Measurements from ENCODE around the gene ABHD8.

ABHD8 gene

GRCh38 chr19:17323964-17324332 lies 20.7 kb upstream of the ABHD8 start:
- H3K56ac ChIP-seq (ENCODE audit: low read length) = no peak overlapping the region
- H3K79me1 ChIP-seq (ENCODE audit: low read length) = no peaks in the 10 kb centered on the region
- no peak overlapping the region for H2BK5ac ChIP-seq (ENCODE audit: low read length)
- no peak overlapping the region for H4K8ac ChIP-seq (ENCODE audit: low read depth, low read length)
- H3K36me3 ChIP-seq (ENCODE audit: control insufficient read depth, insufficient read depth, low read length) = peaks cover 1% of the 10 kb centered on the region
- H3K27ac ChIP-seq (ENCODE audit: low read depth, low read length) = no peak overlapping the region
- WGBS (ENCODE audit: extremely low coverage, insufficient coverage, low lambda C conversion rate) = no CpG with 5 or more reads among the region's 7 CpGs
- H4K5ac ChIP-seq (ENCODE audit: low read length) = no peak overlapping the region
- no peak overlapping the region for H3K4me3 ChIP-seq (ENCODE audit: low read length)
- no peak overlapping the region for H3K23ac ChIP-seq (ENCODE audit: low read length)
- no peak overlapping the region for H2AK5ac ChIP-seq (ENCODE audit: low read length)
- H3K18ac ChIP-seq (ENCODE audit: low read length) = no peak overlapping the region
- H3K4ac ChIP-seq (ENCODE audit: low read depth, low read length) = no peak overlapping the region
- no peaks in the 10 kb centered on the region for H3K27me3 ChIP-seq (ENCODE audit: insufficient read depth, low read length, poor library complexity)
- no peak overlapping the region for H2BK15ac ChIP-seq (replicated peaks; ENCODE audit: low read depth)
- H3K4me2 ChIP-seq (ENCODE audit: low read length) = no peak overlapping the region
- H3K4me1 ChIP-seq (ENCODE audit: control insufficient read depth, low read depth, low read length) = no peaks in the 10 kb centered on the region
- no peaks in the 10 kb centered on the region for H3K79me2 ChIP-seq (ENCODE audit: control insufficient read depth, insufficient read depth, low read length)
- no peak overlapping the region for H2BK120ac ChIP-seq (ENCODE audit: low read depth, low read length)
- no peak for DNase-seq
- no peak overlapping the region for H3K9ac ChIP-seq (ENCODE audit: low read length)

GRCh38 chr19:17323300-17323963 lies 20.2 kb upstream of the ABHD8 start:
- no peak overlapping the region for H2AK5ac ChIP-seq (ENCODE audit: low read length)
- no CpG with 5 or more reads among the region's 56 CpGs for WGBS (ENCODE audit: extremely low coverage, insufficient coverage, low lambda C conversion rate)

GRCh38 chr19:17322854-17323253 lies 19.6 kb upstream of the ABHD8 start:
- no peak overlapping the region for H3K4me2 ChIP-seq (ENCODE audit: low read length)
- no peak overlapping the region for H4K8ac ChIP-seq (ENCODE audit: low read depth, low read length)
- H3K56ac ChIP-seq (ENCODE audit: low read length) = no peak overlapping the region
- no peak overlapping the region for H2AK5ac ChIP-seq (ENCODE audit: low read length)
- no peak overlapping the region for H2BK120ac ChIP-seq (ENCODE audit: low read depth, low read length)
- H4K5ac ChIP-seq (ENCODE audit: low read length) = no peak overlapping the region
- H3K36me3 ChIP-seq (ENCODE audit: control insufficient read depth, insufficient read depth, low read length) = peaks cover 1% of the 10 kb centered on the region
- H3K9ac ChIP-seq (ENCODE audit: low read length) = no peak overlapping the region
- H3K4ac ChIP-seq (ENCODE audit: low read depth, low read length) = no peak overlapping the region
- no peaks in the 10 kb centered on the region for H3K79me1 ChIP-seq (ENCODE audit: low read length)
- H3K23ac ChIP-seq (ENCODE audit: low read length) = no peak overlapping the region
- H3K27me3 ChIP-seq (ENCODE audit: insufficient read depth, low read length, poor library complexity) = no peaks in the 10 kb centered on the region
- H2BK15ac ChIP-seq (replicated peaks; ENCODE audit: low read depth) = no peak overlapping the region
- H3K18ac ChIP-seq (ENCODE audit: low read length) = no peak overlapping the region
- DNase-seq = no peak
- no peak overlapping the region for H3K27ac ChIP-seq (ENCODE audit: low read depth, low read length)
- H2BK5ac ChIP-seq (ENCODE audit: low read length) = no peak overlapping the region
- no peaks in the 10 kb centered on the region for H3K4me1 ChIP-seq (ENCODE audit: control insufficient read depth, low read depth, low read length)
- no peak overlapping the region for H3K4me3 ChIP-seq (ENCODE audit: low read length)
- WGBS (ENCODE audit: extremely low coverage, insufficient coverage, low lambda C conversion rate) = no CpG with 5 or more reads among the region's 10 CpGs
- H3K79me2 ChIP-seq (ENCODE audit: control insufficient read depth, insufficient read depth, low read length) = no peaks in the 10 kb centered on the region

More at GRCh38 chr19:17323300-17323963, 20.2 kb upstream of the ABHD8 start:
- H4K5ac ChIP-seq (ENCODE audit: low read length) = no peak overlapping the region
- H4K8ac ChIP-seq (ENCODE audit: low read depth, low read length) = no peak overlapping the region
- no peaks in the 10 kb centered on the region for H3K4me1 ChIP-seq (ENCODE audit: control insufficient read depth, low read depth, low read length)
- H3K79me1 ChIP-seq (ENCODE audit: low read length) = no peaks in the 10 kb centered on the region
- H3K4me2 ChIP-seq (ENCODE audit: low read length) = no peak overlapping the region
- no peak overlapping the region for H3K9ac ChIP-seq (ENCODE audit: low read length)
- peaks cover 1% of the 10 kb centered on the region for H3K36me3 ChIP-seq (ENCODE audit: control insufficient read depth, insufficient read depth, low read length)
- no peak overlapping the region for H2BK120ac ChIP-seq (ENCODE audit: low read depth, low read length)
- H3K18ac ChIP-seq (ENCODE audit: low read length) = no peak overlapping the region
- H3K4ac ChIP-seq (ENCODE audit: low read depth, low read length) = no peak overlapping the region
- no peak overlapping the region for H2BK5ac ChIP-seq (ENCODE audit: low read length)
- no peak overlapping the region for H3K56ac ChIP-seq (ENCODE audit: low read length)
- no peak overlapping the region for H3K27ac ChIP-seq (ENCODE audit: low read depth, low read length)
- H3K79me2 ChIP-seq (ENCODE audit: control insufficient read depth, insufficient read depth, low read length) = no peaks in the 10 kb centered on the region
- H3K27me3 ChIP-seq (ENCODE audit: insufficient read depth, low read length, poor library complexity) = no peaks in the 10 kb centered on the region
- H2BK15ac ChIP-seq (replicated peaks; ENCODE audit: low read depth) = no peak overlapping the region
- no peak for DNase-seq
- no peak overlapping the region for H3K23ac ChIP-seq (ENCODE audit: low read length)
- H3K4me3 ChIP-seq (ENCODE audit: low read length) = no peak overlapping the region

DNA sequence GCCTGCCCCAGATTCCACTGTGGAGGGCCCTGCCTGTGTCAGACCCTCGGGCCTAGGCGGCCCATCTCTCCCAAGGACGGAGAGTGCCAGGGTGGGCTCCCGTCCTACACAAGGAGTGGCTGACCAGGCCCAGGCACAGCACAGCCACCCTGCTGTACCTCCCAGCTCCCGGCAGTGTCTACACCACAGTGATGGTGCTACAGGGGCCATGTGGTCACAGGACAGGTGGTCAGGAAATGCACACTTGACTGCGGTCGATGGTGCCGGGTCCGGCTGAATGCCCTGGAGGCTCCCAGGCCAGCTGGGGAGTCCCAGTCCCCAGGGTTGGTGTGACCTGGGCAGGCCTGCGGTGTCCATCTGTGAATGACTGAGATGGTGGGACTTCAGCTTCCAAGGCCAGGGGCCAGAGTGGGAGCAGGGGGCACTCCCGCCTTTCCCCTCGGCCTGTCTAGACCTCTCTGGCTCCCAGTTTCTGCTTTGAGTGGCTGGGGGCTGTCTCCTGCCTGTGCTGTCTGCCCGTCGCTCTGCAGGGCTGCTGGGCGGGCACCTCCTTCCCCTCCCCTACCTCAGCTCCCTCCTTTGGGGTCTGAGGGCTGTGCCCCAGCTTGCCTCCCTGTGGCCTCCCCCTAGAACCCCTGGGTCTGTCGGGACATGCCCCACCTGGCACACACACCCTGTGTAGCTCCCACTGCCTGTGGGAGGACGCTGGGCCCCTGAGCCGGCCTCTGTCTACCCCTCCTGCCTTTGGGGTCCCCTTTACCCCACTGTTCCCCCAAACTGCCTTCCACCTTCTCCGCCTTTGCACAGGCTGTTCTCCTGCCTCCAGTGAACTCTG lies 18.6 kb upstream of the ABHD8 start:
- no peak overlapping the region for H3K9ac ChIP-seq (ENCODE audit: low read length)
- no peak overlapping the region for H3K56ac ChIP-seq (ENCODE audit: low read length)

GRCh38 chr19:17320435-17320834 lies 17.2 kb upstream of the ABHD8 start:
- Histone ChIP-seq H3K56ac (ENCODE audit: low read length) (no peak overlapping the region), H3K4ac (ENCODE audit: low read depth, low read length) (no peak overlapping the region), H3K27ac (ENCODE audit: low read depth, low read length) (no peak overlapping the region), H4K5ac (ENCODE audit: low read length) (no peak overlapping the region), H2BK5ac (ENCODE audit: low read length) (no peak overlapping the region), H4K8ac (ENCODE audit: low read depth, low read length) (no peak overlapping the region), H2AK5ac (ENCODE audit: low read length) (no peak overlapping the region), H3K79me1 (ENCODE audit: low read length) (no peaks in the 10 kb centered on the region), H3K4me2 (ENCODE audit: low read length) (no peak overlapping the region), H3K4me1 (ENCODE audit: control insufficient read depth, low read depth, low read length) (no peaks in the 10 kb centered on the region), H3K23ac (ENCODE audit: low read length) (no peak overlapping the region), H3K4me3 (ENCODE audit: low read length) (no peak overlapping the region), H3K27me3 (ENCODE audit: insufficient read depth, low read length, poor library complexity) (no peaks in the 10 kb centered on the region), H2BK15ac (replicated peaks; ENCODE audit: low read depth) (no peak overlapping the region), H3K79me2 (ENCODE audit: control insufficient read depth, insufficient read depth, low read length) (no peaks in the 10 kb centered on the region), H3K18ac (ENCODE audit: low read length) (no peak overlapping the region), H2BK120ac (ENCODE audit: low read depth, low read length) (no peak overlapping the region), H3K9ac (ENCODE audit: low read length) (no peak overlapping the region), H3K36me3 (ENCODE audit: control insufficient read depth, insufficient read depth, low read length) (peaks cover 4% of the 10 kb centered on the region)
- DNase-seq = no peak
- WGBS (ENCODE audit: extremely low coverage, insufficient coverage, low lambda C conversion rate) = no CpG with 5 or more reads among the region's 11 CpGs

More for the DNA sequence above, 18.6 kb upstream of the ABHD8 start:
- Histone ChIP-seq H3K36me3 (ENCODE audit: control insufficient read depth, insufficient read depth, low read length) (peaks cover 1% of the 10 kb centered on the region), H3K23ac (ENCODE audit: low read length) (no peak overlapping the region), H3K4me2 (ENCODE audit: low read length) (no peak overlapping the region), H4K5ac (ENCODE audit: low read length) (no peak overlapping the region), H3K4me1 (ENCODE audit: control insufficient read depth, low read depth, low read length) (no peaks in the 10 kb centered on the region), H2BK5ac (ENCODE audit: low read length) (no peak overlapping the region), H3K27me3 (ENCODE audit: insufficient read depth, low read length, poor library complexity) (no peaks in the 10 kb centered on the region), H3K18ac (ENCODE audit: low read length) (no peak overlapping the region), H2BK15ac (replicated peaks; ENCODE audit: low read depth) (no peak overlapping the region), H3K79me2 (ENCODE audit: control insufficient read depth, insufficient read depth, low read length) (no peaks in the 10 kb centered on the region), H3K27ac (ENCODE audit: low read depth, low read length) (no peak overlapping the region), H2AK5ac (ENCODE audit: low read length) (no peak overlapping the region), H4K8ac (ENCODE audit: low read depth, low read length) (no peak overlapping the region), H3K79me1 (ENCODE audit: low read length) (no peaks in the 10 kb centered on the region), H3K4ac (ENCODE audit: low read depth, low read length) (no peak overlapping the region), H3K4me3 (ENCODE audit: low read length) (no peak overlapping the region), H2BK120ac (ENCODE audit: low read depth, low read length) (no peak overlapping the region)
- WGBS (ENCODE audit: extremely low coverage, insufficient coverage, low lambda C conversion rate) = no CpG with 5 or more reads among the region's 19 CpGs
- DNase-seq = no peak
